Mammary epithelial cell (primary cell): ENCODE measurements around the gene SLAMF6.

ENCODE experiments used
- EZH2 ChIP-seq: IDR thresholded peaks from 2 replicates; pipeline ENCODE4 v1.6.1; 2012; ENCODE audit warnings: low read length, inconsistent platforms, borderline replicate concordance
- TF ChIP-seq, protein P1 (sequence below), 2 donors: IDR thresholded peaks in 1 of 2; conservative IDR thresholded peaks in 1 of 2; 2 replicates each; pipeline ENCODE4 v1.5.1; 2011 to 2012; ENCODE audit warnings: inconsistent platforms in 2 of 2, low read length in 2 of 2, mild to moderate bottlenecking in 2 of 2, control low read depth in 1 of 2, low read depth in 1 of 2; ENCODE audit not compliant: insufficient read depth in 1 of 2; ENCODE audit errors: extremely low read depth in 1 of 2

DNA sequence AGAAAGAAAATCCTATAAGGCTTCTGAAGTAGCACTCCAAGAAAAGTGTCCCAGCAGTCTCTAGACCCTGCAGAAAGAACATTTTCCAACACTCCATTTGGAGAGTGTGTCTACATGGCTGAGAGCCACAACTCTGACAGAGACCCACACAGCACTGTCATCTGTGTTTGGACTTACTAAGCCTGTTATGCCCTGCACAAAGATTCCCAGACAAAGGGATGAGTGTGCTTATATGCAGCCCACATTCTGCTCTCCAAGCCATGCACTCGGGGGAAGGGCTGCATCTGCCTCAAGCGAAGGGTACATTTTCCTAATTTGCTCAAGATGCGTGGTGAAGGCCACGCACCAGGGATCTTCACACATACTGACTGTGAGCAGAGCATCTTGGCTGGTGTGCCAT lies 24.4 kb upstream of the SLAMF6 start:
- TF ChIP-seq, protein P1, sequence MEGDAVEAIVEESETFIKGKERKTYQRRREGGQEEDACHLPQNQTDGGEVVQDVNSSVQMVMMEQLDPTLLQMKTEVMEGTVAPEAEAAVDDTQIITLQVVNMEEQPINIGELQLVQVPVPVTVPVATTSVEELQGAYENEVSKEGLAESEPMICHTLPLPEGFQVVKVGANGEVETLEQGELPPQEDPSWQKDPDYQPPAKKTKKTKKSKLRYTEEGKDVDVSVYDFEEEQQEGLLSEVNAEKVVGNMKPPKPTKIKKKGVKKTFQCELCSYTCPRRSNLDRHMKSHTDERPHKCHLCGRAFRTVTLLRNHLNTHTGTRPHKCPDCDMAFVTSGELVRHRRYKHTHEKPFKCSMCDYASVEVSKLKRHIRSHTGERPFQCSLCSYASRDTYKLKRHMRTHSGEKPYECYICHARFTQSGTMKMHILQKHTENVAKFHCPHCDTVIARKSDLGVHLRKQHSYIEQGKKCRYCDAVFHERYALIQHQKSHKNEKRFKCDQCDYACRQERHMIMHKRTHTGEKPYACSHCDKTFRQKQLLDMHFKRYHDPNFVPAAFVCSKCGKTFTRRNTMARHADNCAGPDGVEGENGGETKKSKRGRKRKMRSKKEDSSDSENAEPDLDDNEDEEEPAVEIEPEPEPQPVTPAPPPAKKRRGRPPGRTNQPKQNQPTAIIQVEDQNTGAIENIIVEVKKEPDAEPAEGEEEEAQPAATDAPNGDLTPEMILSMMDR (conservative IDR thresholded peaks at IDR 0.05 in 1 of 2, IDR thresholded peaks at IDR 0.05 in 1 of 2; ENCODE audit: extremely low read depth in 1 of 2, insufficient read depth in 1 of 2, low read depth in 1 of 2, low read length in 2 of 2), result no peak
- no peak for TF ChIP-seq EZH2
